ENCODE measurements around the gene KSR1. TPM values are rescaled to one million over a fixed set of nuclear protein-coding genes. Genes with fewer than 3 reads are reported as not detected.

KSR1 gene
- total RNA-seq, 1 experiment from 2014 or later: 4.5 TPM

DNA sequence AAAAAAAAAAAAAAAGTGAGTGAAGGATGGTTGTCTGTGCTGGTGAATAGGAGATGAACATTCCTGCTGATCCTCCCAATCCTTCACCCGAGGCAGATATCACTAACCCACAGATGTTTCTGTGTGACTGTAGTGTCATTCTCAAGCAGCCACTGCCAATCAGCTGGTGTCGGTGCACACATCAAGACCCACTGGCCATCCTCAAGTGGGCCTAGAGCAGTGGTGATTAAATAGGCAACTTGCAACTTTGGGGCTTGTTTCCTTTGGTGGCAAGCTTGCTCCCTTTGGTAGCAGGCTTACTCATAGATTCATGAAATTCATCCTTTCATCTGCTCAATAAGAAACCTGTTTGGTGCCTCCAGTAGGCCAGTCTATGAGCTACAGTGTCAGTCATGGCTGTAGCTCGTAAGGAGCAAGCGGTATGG lies 123.7 kb downstream of the KSR1 start:
- no peak overlapping the region for H3K27ac Mint-ChIP-seq (ENCODE audit: unreplicated experiment)
- no TSS peak for BruUV-seq (replicated peaks)
- no peaks in the 10 kb centered on the region for H3K27me3 Mint-ChIP-seq (ENCODE audit: unreplicated experiment)
- peaks cover 21% of the 10 kb centered on the region for H3K4me1 Mint-ChIP-seq (ENCODE audit: low read depth, unreplicated experiment)
- no peak for DNase-seq
- CTCF ChIA-PET: interaction anchor here (1.2 kb wide), 1 partner anchor 86 kb away, joined by 4 read pairs; no protein-coding TSS in a partner anchor
- intact Hi-C loops (cut with micrococcal nuclease; ENCODE audit: unreplicated experiment): no loop called here
- TF ChIP-seq, protein P1, sequence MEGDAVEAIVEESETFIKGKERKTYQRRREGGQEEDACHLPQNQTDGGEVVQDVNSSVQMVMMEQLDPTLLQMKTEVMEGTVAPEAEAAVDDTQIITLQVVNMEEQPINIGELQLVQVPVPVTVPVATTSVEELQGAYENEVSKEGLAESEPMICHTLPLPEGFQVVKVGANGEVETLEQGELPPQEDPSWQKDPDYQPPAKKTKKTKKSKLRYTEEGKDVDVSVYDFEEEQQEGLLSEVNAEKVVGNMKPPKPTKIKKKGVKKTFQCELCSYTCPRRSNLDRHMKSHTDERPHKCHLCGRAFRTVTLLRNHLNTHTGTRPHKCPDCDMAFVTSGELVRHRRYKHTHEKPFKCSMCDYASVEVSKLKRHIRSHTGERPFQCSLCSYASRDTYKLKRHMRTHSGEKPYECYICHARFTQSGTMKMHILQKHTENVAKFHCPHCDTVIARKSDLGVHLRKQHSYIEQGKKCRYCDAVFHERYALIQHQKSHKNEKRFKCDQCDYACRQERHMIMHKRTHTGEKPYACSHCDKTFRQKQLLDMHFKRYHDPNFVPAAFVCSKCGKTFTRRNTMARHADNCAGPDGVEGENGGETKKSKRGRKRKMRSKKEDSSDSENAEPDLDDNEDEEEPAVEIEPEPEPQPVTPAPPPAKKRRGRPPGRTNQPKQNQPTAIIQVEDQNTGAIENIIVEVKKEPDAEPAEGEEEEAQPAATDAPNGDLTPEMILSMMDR (IDR thresholded peaks at IDR 0.05; ENCODE audit: unreplicated experiment): no peak
- H3K36me3 Mint-ChIP-seq (ENCODE audit: insufficient read depth, unreplicated experiment): no peaks in the 10 kb centered on the region
- no peaks in the 10 kb centered on the region for H3K9me3 Mint-ChIP-seq (ENCODE audit: low read depth, unreplicated experiment)
- no peak overlapping the region for H3K4me3 Mint-ChIP-seq (ENCODE audit: low read depth, unreplicated experiment)

DNA sequence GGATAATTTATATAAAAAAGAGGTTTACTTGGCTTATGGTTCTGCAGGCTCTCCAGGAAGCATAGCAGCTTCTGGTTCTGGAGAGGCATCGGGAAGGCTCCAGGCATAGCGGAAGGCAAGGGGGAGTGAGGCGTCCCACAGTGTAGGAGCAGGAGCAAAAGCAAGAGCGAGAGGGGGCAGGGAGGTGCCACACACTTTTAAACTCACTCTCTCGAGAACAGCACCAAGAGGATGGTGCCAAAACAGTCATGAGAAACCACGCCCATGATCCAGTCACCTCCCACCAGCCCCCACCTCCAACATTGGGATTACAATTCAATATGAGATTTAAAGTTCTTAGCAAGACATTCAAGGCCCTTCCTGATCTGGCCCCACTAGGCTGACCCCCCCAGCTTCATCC lies 124.8 kb downstream of the KSR1 start:
- TF ChIP-seq, protein P1 (IDR thresholded peaks at IDR 0.05; ENCODE audit: unreplicated experiment): no peak
- Mint-ChIP-seq H3K27ac (ENCODE audit: unreplicated experiment) (no peak overlapping the region), H3K4me3 (ENCODE audit: low read depth, unreplicated experiment) (no peak overlapping the region), H3K27me3 (ENCODE audit: unreplicated experiment) (no peaks in the 10 kb centered on the region), H3K36me3 (ENCODE audit: insufficient read depth, unreplicated experiment) (no peaks in the 10 kb centered on the region), H3K4me1 (ENCODE audit: low read depth, unreplicated experiment) (peaks cover 21% of the 10 kb centered on the region), H3K9me3 (ENCODE audit: low read depth, unreplicated experiment) (no peaks in the 10 kb centered on the region)
- DNase-seq: no peak
- CTCF ChIA-PET: no interaction called here
- intact Hi-C loops (cut with micrococcal nuclease; ENCODE audit: unreplicated experiment): no loop called here
- no TSS peak for BruUV-seq (replicated peaks)

DNA sequence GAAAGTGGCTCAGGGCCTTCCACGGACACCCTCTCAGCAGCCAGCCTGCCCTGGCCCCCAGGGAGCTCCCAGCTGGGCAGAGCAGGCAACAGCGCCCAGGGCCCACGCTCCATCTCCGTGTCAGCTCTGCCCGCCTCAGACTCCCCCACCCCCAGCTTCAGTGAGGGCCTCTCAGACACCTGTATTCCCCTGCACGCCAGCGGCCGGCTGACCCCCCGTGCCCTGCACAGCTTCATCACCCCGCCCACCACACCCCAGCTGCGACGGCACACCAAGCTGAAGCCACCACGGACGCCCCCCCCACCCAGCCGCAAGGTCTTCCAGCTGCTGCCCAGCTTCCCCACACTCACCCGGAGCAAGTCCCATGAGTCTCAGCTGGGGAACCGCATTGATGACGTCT lies 126.4 kb downstream of the KSR1 start:
- H3K36me3 Mint-ChIP-seq (ENCODE audit: insufficient read depth, unreplicated experiment): no peaks in the 10 kb centered on the region
- no TSS peak for BruUV-seq (replicated peaks)
- H3K27ac Mint-ChIP-seq (ENCODE audit: unreplicated experiment): no peak overlapping the region
- intact Hi-C loops (cut with micrococcal nuclease; ENCODE audit: unreplicated experiment): no loop called here
- no peak overlapping the region for H3K4me3 Mint-ChIP-seq (ENCODE audit: low read depth, unreplicated experiment)
- H3K27me3 Mint-ChIP-seq (ENCODE audit: unreplicated experiment): no peaks in the 10 kb centered on the region
- H3K9me3 Mint-ChIP-seq (ENCODE audit: low read depth, unreplicated experiment): no peaks in the 10 kb centered on the region
- peaks cover 7% of the 10 kb centered on the region for H3K4me1 Mint-ChIP-seq (ENCODE audit: low read depth, unreplicated experiment)
- TF ChIP-seq, protein P1 (IDR thresholded peaks at IDR 0.05; ENCODE audit: unreplicated experiment): no peak
- CTCF ChIA-PET: no interaction called here
- DNase-seq: no peak

DNA sequence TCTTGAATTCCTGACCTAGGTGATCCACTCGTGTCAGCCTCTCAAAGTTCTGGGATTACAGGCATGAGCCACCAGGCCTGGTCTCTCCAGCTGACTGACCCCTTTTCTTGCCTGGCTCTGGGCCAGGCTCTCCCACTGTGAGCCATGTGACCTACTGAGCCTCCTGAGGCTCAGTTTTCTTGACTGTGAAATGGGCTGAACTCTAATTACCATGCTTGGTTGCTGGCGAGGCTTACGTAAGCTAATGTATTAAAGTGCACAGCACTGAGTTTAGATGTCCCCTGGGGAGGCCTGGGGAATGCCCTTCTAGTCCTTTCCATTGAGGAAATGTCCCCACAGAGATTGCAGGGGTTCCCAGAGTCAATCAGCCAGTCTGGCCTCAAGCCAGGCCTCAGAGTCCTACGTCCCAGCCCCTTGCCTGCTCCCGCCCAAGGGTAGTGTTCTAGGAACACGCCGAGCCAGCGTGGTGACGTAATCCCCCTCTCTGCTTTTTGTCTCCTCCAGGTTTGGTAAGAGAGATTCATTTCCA lies 129.0 kb downstream of the KSR1 start:
- no peak overlapping the region for H3K4me3 Mint-ChIP-seq (ENCODE audit: low read depth, unreplicated experiment)
- CTCF ChIA-PET: no interaction called here
- TF ChIP-seq, protein P1 (IDR thresholded peaks at IDR 0.05; ENCODE audit: unreplicated experiment): no peak
- no peaks in the 10 kb centered on the region for H3K27me3 Mint-ChIP-seq (ENCODE audit: unreplicated experiment)
- H3K27ac Mint-ChIP-seq (ENCODE audit: unreplicated experiment): no peak overlapping the region
- no peak for DNase-seq
- H3K36me3 Mint-ChIP-seq (ENCODE audit: insufficient read depth, unreplicated experiment): no peaks in the 10 kb centered on the region
- no TSS peak for BruUV-seq (replicated peaks)
- intact Hi-C loops (cut with micrococcal nuclease; ENCODE audit: unreplicated experiment): no loop called here
- no peaks in the 10 kb centered on the region for H3K9me3 Mint-ChIP-seq (ENCODE audit: low read depth, unreplicated experiment)
- H3K4me1 Mint-ChIP-seq (ENCODE audit: low read depth, unreplicated experiment): no peaks in the 10 kb centered on the region
